GM23338 (cell line): ENCODE results near the gene UFSP1. TPM values are rescaled to one million over a fixed set of nuclear protein-coding genes. Genes with fewer than 3 reads are reported as not detected.

Experiments
- ATAC-seq: fragments of 200-7000 bp; cut with Tn5 transposase; 3 replicates; pipeline ENCODE4 v1.9.1; 2020
- DNase-seq: peaks from one replicate; pipeline ENCODE4 v3.0.0-alpha.2; 2015; ENCODE audit warnings: low spot score
- H2AFZ ChIP-seq: fragments of 200-600 bp; sonication (generic); 2 replicates; pipeline ENCODE4 v1.8.0; 2016; ENCODE audit warnings: antibody characterized with exemption, mild to moderate bottlenecking, moderate library complexity
- H3F3A ChIP-seq: fragments of 200-600 bp; sonication (generic); replicated peaks from 2 replicates; pipeline ENCODE4 v1.8.0; 2017; ENCODE audit warnings: antibody characterized with exemption, mixed run types, low read depth
- H3K27ac ChIP-seq: fragments of 200-600 bp; sonication (generic); 2 replicates; pipeline ENCODE4 v1.6.1; 2016; ENCODE audit warnings: low read depth
- H3K27me3 ChIP-seq: fragments of 200-600 bp; sonication (generic); 2 replicates; pipeline ENCODE4 v1.8.0; 2016; ENCODE audit warnings: mild to moderate bottlenecking, mixed run types, moderate library complexity; ENCODE audit not compliant: insufficient read depth
- H3K36me3 ChIP-seq: fragments of 200-600 bp; sonication (generic); 2 replicates; pipeline ENCODE4 v1.8.0; 2016; ENCODE audit warnings: mild to moderate bottlenecking; ENCODE audit not compliant: insufficient read depth
- H3K4me1 ChIP-seq: fragments of 200-600 bp; sonication (generic); 2 replicates; pipeline ENCODE4 v1.8.0; 2016; ENCODE audit warnings: mild to moderate bottlenecking, moderate library complexity; ENCODE audit not compliant: insufficient read depth
- H3K4me2 ChIP-seq: fragments of 200-600 bp; sonication (generic); 2 replicates; pipeline ENCODE4 v1.7.1; 2017; ENCODE audit warnings: mixed run types
- H3K4me3 ChIP-seq: fragments of 200-600 bp; sonication (generic); 2 replicates; pipeline ENCODE4 v1.6.1; 2016; ENCODE audit warnings: mixed run types
- H3K79me2 ChIP-seq: fragments of 200-600 bp; sonication (generic); replicated peaks from 2 replicates; pipeline ENCODE4 v1.8.0; 2017; ENCODE audit warnings: mild to moderate bottlenecking; ENCODE audit not compliant: insufficient read depth
- H3K9me2 ChIP-seq: fragments of 200-600 bp; sonication (generic); 2 replicates; pipeline ENCODE4 v1.8.0; 2017; ENCODE audit not compliant: insufficient read depth
- H4K20me1 ChIP-seq: fragments of 200-600 bp; sonication (generic); replicated peaks from 2 replicates; pipeline ENCODE4 v1.8.0; 2017; ENCODE audit warnings: mild to moderate bottlenecking; ENCODE audit not compliant: insufficient read depth
- H3K27ac Mint-ChIP-seq: 2 replicates; pipeline ENCODE4 v1.8.0; 2020; ENCODE audit warnings: inconsistent platforms, mild to moderate bottlenecking, moderate library complexity, mixed read lengths
- H3K27me3 Mint-ChIP-seq: 3 replicates; pipeline ENCODE4 v1.8.0; 2022; ENCODE audit warnings: low read depth, mild to moderate bottlenecking, moderate library complexity, mixed read lengths, inconsistent platforms; ENCODE audit not compliant: insufficient read depth, poor library complexity
- H3K36me3 Mint-ChIP-seq: 3 replicates; pipeline ENCODE4 v1.8.0; 2021; ENCODE audit warnings: low read depth, mild to moderate bottlenecking, inconsistent platforms, moderate library complexity, mixed read lengths
- H3K4me1 Mint-ChIP-seq: 3 replicates; pipeline ENCODE4 v1.8.0; 2020; ENCODE audit warnings: mild to moderate bottlenecking, inconsistent platforms, mixed read lengths
- H3K4me3 Mint-ChIP-seq: 3 replicates; pipeline ENCODE4 v1.8.0; 2021; ENCODE audit warnings: moderate library complexity, mild to moderate bottlenecking, inconsistent platforms, mixed read lengths
- H3K9me3 Mint-ChIP-seq: 3 replicates; pipeline ENCODE4 v1.8.0; 2020; ENCODE audit warnings: moderate library complexity, mild to moderate bottlenecking, inconsistent platforms, mixed read lengths
- ETS1 ChIP-seq: IDR thresholded peaks from 2 replicates; pipeline ENCODE4 v1.6.1; 2016; ENCODE audit warnings: antibody characterized with exemption
- EZH2phosphoT487 ChIP-seq: fragments of 200-600 bp; sonication (generic); IDR thresholded peaks from one replicate; pipeline ENCODE4 v1.8.1; 2018; ENCODE audit warnings: antibody characterized with exemption; ENCODE audit not compliant: unreplicated experiment
- JUNB ChIP-seq: IDR thresholded peaks from one replicate; pipeline ENCODE4 v1.6.1; 2016; ENCODE audit warnings: antibody characterized with exemption; ENCODE audit not compliant: unreplicated experiment
- NANOG ChIP-seq: IDR thresholded peaks from 2 replicates; pipeline ENCODE4 v1.6.1; 2016; ENCODE audit warnings: antibody characterized with exemption, borderline replicate concordance
- POLR2AphosphoS5 ChIP-seq: IDR thresholded peaks from 2 replicates; pipeline ENCODE4 v1.6.1; 2016; ENCODE audit warnings: antibody characterized with exemption, low read depth
- STAT1 ChIP-seq: IDR thresholded peaks from one replicate; pipeline ENCODE4 v1.6.1; 2016; ENCODE audit warnings: antibody characterized with exemption; ENCODE audit not compliant: unreplicated experiment
- ZNF114 ChIP-seq: fragments of 250-450 bp; sonication (Bioruptor Pico); IDR thresholded peaks from 2 replicates; pipeline ENCODE4 v1.5.0; 2020; ENCODE audit warnings: mild to moderate bottlenecking, moderate library complexity
- polyA plus RNA-seq: library from polyadenylated mRNA; unstranded; fragments of >200 nt; fragmentation: Nextera tagmentation; extraction: Ambion mirVana; gene quantifications from 2 replicates; pipeline ENCODE4 v1.2.1, GENCODE V29; 2016
- total RNA-seq: library from RNA; depleted of rRNA; stranded (reverse); fragments of >200 nt; shearing (Covaris generic); gene quantifications from 2 replicates; pipeline ENCODE4 v1.2.3, GENCODE V29; 2014
- TF ChIP-seq, protein P1 (sequence below): IDR thresholded peaks from one replicate; pipeline ENCODE4 v1.6.1; 2018; ENCODE audit warnings: antibody characterized with exemption; ENCODE audit not compliant: unreplicated experiment
- TF ChIP-seq, protein P2 (sequence below), 2 experiments: fragments of 200-600 bp in 1 of 2; sonication (generic) in 1 of 2; conservative IDR thresholded peaks; 2 replicates each; pipeline versions ENCODE4 v1.5.1 to v1.6.1; 2016 to 2017; ENCODE audit warnings: antibody characterized with exemption in 2 of 2, low read depth in 2 of 2, mild to moderate bottlenecking in 2 of 2, moderate library complexity in 1 of 2

The UFSP1 gene
- total and polyA plus RNA-seq, 2 experiments from 2014 or later, result 2.0 to 11.8 TPM

- TF ChIP-seq POLR2AphosphoS5 (no peak), STAT1 (no peak)
- TF ChIP-seq, protein P1, sequence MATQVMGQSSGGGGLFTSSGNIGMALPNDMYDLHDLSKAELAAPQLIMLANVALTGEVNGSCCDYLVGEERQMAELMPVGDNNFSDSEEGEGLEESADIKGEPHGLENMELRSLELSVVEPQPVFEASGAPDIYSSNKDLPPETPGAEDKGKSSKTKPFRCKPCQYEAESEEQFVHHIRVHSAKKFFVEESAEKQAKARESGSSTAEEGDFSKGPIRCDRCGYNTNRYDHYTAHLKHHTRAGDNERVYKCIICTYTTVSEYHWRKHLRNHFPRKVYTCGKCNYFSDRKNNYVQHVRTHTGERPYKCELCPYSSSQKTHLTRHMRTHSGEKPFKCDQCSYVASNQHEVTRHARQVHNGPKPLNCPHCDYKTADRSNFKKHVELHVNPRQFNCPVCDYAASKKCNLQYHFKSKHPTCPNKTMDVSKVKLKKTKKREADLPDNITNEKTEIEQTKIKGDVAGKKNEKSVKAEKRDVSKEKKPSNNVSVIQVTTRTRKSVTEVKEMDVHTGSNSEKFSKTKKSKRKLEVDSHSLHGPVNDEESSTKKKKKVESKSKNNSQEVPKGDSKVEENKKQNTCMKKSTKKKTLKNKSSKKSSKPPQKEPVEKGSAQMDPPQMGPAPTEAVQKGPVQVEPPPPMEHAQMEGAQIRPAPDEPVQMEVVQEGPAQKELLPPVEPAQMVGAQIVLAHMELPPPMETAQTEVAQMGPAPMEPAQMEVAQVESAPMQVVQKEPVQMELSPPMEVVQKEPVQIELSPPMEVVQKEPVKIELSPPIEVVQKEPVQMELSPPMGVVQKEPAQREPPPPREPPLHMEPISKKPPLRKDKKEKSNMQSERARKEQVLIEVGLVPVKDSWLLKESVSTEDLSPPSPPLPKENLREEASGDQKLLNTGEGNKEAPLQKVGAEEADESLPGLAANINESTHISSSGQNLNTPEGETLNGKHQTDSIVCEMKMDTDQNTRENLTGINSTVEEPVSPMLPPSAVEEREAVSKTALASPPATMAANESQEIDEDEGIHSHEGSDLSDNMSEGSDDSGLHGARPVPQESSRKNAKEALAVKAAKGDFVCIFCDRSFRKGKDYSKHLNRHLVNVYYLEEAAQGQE, result no peak
These were observed 42.2 kb downstream of the UFSP1 start (continued) for GRCh38 chr7:100847360-100847759.

DNA sequence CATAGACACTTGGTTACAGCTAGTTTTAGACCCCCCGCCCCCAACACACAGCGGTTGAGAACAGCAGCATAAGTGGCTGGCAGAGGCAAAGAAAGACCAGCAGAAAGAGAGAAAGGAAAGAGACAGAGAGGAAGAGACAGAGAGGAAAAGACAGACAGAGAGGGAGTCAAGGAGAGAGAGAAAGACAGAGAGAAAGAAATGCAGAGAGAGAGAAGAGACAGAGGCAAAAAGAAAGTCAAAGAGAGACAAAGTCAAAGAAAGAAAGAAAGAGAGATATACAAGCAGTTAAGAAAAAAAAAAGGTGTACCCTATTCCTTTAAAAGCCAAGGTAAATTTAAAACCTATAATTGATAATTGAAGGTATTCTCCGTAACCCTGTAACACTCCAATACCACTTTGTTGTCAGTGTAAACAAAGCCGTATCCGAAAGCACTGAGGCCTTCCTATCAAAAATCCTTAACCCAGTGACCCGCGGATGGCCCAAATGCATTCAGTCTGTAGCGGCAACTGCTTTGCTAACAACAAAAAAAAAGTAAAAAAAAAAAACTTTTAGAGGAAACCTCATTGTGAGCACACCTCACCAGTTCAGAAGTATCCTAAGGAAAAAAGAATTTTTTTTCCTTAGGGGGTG is 48.9 kb downstream of the UFSP1 start:
- Histone ChIP-seq H2AFZ (no peak overlapping the region), H4K20me1 (no peaks in the 10 kb centered on the region), H3K4me2 (peak overlapping the region; percentile 34), H3K79me2 (no peaks in the 10 kb centered on the region), H3K27me3 (no peaks in the 10 kb centered on the region), H3K36me3 (no peaks in the 10 kb centered on the region), H3K4me1 (peaks cover 13% of the 10 kb centered on the region), H3K9me2 (no peaks in the 10 kb centered on the region), H3K27ac (peak overlapping the region; percentile 82; the same call in 1 of the 2 replicates), H3K4me3 (no peak overlapping the region), H3F3A (peaks cover 10% of the 10 kb centered on the region)
- Mint-ChIP-seq H3K4me1 (peaks cover 27% of the 10 kb centered on the region), H3K27me3 (peaks cover 19% of the 10 kb centered on the region), H3K4me3 (peak overlapping the region; percentile 6; the same call in 1 of the 3 replicates), H3K36me3 (peaks cover 8% of the 10 kb centered on the region; the same call in 1 of the 3 replicates), H3K9me3 (no peaks in the 10 kb centered on the region), H3K27ac (peak overlapping the region; percentile 54)
- DNase-seq (peak; percentile 43), ATAC-seq (no peak)
- TF ChIP-seq STAT1 (no peak), ZNF114 (CRISPR knock-in tag) (no peak), NANOG (no peak), POLR2AphosphoS5 (no peak), JUNB (no peak), EZH2phosphoT487 (no peak), ETS1 (no peak)
- TF ChIP-seq, protein P2, sequence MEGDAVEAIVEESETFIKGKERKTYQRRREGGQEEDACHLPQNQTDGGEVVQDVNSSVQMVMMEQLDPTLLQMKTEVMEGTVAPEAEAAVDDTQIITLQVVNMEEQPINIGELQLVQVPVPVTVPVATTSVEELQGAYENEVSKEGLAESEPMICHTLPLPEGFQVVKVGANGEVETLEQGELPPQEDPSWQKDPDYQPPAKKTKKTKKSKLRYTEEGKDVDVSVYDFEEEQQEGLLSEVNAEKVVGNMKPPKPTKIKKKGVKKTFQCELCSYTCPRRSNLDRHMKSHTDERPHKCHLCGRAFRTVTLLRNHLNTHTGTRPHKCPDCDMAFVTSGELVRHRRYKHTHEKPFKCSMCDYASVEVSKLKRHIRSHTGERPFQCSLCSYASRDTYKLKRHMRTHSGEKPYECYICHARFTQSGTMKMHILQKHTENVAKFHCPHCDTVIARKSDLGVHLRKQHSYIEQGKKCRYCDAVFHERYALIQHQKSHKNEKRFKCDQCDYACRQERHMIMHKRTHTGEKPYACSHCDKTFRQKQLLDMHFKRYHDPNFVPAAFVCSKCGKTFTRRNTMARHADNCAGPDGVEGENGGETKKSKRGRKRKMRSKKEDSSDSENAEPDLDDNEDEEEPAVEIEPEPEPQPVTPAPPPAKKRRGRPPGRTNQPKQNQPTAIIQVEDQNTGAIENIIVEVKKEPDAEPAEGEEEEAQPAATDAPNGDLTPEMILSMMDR (conservative IDR thresholded peaks at IDR 0.05; ENCODE audit: low read depth in 2 of 2), result no peak
- TF ChIP-seq, protein P1, result no peak
